GM21528 (cell line): ENCODE data around the gene DHRSX.
"Not testable (repeated sequence)": the region's sequence is repeated elsewhere in the genome, so short reads cannot be mapped to it uniquely, and the experiment has no call there.

Source experiments
- ATAC-seq: cut with Tn5 transposase; IDR thresholded peaks from one replicate; pipeline ENCODE4 v1.9.1; 2021; ENCODE audit warnings: mild to moderate bottlenecking, moderate library complexity; ENCODE audit not compliant: unreplicated experiment, low FRiP score

Gene DHRSX

DNA sequence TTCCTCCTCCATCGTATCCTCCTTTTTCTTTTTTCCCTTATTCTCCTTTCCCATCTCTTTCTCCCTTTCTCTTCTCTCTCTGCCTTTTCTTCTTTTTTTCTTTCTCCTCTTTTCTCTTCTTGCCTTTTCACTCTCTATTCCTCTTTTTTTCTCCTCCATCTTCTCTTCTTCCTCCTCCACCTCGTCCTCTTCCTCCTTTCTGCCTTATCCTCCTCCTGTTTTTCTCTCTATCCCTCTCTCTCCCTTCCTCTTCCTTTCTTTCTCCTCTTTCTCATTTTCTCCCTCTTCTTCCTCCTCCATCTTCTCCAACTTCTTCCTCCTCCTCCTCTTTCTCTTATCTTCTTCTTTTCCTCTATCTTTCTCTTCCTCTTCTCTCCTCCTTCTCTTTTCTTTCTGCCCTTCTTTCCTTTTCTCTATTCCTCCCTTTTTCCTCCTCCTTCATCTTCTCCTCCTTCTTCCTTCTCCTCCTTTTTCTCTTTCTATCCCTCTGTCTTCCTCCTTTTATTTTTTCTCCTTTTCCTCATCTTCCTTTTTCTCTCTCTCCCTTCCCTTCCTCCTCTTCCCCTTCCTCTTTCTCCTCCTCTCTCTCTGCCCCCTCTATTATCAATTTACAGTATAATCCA lies 269.1 kb downstream of the DHRSX start:
- no peak for ATAC-seq

DNA sequence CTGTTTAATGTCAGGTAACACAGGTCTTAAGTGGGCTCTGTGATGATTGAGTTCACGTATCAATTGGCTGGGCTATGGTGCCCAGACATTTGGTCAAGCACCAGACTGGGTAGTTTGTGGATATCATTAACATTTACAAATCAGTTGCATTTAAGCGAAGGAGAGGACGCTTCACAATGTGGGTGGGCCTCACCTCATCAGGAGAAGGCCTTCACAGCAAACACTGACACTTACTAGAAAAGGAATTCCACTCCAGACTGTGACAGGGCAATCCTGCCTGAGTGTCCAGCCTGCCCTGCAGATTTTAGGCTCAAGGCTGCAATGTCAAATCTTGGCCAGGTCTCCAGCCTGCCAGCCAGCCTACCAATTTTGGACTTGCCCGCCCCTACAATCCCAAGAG lies 270.3 kb downstream of the DHRSX start:
- no peak for ATAC-seq

DNA sequence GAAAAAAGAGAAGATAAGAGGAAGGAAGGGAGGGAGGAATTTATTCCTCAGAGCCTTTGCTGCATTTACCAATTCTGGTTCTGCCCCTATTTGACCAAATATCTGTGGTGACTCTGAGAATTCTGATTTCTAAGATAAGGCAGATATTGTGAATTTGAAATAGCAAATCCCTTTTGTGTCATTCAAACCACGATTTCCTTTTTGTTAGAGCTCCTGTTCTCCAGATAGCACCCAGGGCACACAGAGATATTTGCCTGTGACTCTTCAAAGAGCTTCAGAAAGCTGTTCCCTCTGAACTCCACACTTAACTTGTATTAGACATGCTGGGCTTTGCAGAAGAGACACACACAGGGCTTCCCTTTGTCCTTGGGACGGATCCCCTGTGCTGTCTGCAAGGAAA lies 272.2 kb downstream of the DHRSX start:
- no peak for ATAC-seq

DNA sequence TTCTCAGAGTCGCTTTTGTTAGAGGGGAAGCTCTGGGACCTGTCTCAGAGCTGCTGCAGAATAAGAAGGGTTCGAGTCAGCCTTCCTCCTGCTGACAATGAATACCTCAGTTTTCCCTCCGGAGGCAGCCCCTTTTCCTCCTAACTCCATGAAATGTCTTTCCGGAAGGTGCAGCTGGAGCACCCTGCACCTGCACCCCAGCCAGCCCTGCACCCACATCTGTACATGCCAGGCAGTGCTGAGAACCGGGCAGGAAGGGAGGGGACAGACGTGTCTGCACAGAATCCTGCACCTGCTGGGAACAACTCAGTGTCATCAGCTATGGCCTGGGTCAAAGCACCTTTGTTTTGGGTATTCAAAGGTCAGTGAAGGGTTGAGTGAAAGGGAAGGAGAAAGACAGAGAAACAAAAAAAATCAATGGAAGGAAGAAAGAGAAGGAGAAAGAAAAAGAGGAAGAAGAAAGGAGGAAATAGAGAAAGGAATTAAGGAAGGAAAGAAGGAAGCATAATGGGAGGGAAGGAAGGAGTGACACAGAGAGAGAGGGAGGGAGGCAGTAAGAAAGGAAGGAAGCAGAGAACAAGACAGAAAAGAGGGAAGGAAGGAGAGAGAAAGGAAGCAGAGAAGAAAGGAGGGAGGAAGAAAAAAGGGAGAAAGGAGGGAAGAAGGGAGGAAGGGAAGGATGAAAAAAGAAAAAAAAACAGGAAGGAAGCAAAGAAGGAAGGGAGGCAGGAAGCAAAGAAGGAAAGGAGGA lies 273.7 kb downstream of the DHRSX start:
- no peak for ATAC-seq

DNA sequence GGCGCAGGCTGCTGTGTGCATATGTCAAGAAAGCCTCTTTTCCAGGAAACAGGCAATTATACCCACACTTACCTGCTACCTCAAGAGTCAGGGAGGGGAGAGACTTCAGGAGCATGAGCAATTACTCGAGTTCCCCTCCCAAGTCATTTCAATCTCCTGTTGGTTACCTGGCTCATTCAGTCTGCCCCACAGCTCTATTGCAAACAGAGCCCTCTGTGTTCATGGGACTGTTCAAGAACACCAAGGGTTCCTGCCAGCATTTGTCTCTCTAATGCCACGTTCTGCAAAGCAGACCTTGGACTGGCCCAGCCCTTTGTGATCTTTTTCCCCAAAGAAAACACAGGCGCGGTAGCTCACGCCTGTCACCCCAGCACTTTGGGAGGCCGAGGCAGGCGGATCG lies 274.6 kb downstream of the DHRSX start:
- no peak for ATAC-seq

DNA sequence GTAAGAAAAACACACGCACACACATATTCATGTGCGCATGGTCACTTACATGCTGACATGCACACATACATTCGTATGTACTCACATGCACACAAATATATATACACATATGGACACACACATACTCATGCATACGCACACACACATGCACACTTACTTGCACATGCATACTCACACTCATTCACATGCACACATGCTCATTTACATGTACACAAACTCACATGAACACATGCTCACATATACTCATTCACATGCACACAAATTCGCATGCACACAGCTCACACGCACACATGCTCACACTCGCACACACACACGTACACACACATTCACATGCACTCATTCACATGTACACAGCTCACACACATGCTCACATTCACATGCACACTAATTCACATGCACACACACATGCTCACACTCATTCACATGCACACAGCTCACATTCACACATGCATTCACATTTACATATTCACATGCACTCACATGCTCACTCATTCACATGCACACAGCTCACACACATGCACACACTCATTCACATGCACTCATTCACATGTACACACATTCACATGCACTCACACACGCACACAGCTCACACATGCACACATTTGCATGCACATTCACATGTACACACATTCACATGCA lies 276.1 kb downstream of the DHRSX start:
- ATAC-seq = no peak

DNA sequence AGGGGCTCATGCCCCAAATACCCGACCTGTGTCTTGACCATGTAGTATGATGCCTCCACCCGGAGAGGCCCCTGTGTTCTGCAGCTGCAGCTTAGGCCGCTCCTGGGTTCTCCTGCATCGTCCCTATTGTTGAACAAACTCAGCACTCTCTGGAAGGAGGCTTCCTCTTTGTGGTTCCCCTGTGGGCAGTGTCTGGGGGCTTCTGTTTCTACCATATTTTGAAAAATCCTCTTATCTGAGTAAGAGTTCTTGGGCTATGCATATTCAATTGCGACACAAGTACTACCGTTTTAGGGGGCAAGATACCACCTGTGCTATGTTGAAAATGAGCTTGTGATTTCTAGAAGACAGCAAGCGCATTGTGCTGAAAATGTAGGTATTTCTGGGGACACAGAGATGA lies 276.6 kb downstream of the DHRSX start:
- no peak for ATAC-seq

DNA sequence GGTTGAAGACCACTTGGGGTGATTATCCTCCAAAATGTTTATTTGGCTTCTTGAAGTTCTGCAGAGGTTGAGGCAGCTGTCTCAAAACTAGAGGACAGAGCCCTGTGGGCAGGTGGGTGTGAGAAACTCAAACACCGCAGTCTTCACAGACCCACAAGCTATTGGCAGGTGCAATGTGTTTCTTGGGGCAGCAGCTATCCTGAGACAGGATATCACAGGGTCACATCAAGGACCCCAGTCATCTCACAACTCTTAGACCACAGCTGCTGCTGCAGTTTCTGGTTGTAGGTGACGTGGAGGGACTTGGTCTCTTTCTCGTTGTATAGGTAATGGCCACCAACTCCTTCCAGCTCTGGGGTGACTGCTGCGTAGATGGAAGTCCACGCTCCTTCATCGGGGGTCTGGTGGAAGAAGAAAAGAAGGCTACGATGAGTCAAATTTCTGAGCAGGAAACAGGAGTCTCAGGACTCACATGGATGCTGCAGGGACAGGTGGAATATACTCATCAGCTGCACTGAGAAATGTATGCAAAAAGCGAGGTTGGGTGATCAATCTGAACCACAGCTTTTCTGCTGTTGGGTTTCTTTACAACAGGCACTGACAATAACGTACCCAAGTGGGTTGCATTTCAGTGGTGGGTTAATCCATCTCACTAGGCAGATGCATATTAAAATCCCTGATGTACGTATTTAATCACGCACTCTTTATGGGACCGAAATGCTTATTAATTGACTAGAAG lies 279.8 kb downstream of the DHRSX start:
- no peak for ATAC-seq

DNA sequence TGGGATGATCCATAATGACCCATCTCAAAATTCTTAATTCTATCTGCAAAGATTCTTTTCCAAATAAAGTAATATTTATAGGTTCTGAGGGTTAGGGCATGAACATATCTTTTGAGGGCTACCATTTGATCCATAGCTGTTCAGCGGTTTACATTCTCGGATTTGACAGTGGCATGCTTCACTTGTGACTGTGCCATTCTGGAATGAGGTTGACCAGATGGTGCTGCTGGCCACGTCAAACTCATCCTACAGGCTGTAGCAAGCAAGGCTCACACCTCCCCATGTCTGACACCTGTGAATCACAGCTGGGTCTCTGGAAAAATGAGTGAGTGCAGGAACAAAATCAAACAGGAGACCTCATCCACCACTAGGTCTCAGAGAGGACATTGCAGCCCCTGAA lies 280.5 kb downstream of the DHRSX start:
- ATAC-seq = no peak

DNA sequence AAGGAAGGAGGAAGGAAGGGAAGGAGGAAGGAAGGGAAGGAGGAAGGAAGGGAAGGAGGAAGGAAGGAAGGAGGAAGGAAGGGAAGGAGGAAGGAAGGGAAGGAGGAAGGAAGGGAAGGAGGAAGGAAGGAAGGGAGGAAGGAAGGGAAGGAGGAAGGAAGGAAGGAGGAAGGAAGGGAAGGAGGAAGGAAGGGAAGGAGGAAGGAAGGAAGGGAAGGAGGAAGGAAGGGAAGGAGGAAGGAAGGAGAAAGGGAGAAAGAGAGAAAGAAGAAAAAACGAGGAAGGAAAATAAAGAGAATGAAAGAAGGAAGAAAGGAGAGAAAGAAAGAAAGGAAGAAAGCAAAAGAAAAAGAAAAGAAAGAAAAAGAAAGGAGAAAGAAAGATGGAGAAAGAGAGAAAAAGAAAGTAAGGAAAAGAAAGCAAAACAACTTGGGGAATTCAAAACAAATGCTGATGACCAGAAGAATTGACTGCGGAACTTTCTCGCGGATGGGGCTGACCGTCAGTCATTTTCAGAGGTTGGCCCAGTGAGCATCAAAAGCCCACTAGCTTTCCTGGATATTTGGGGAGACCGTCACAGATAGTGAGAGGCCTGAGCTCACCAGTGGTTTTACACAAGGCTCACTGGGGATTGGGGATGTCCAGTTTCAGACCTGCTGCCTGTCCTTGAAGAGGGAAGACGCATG lies 286.5 kb downstream of the DHRSX start:
- ATAC-seq = not testable (repeated sequence)

DNA sequence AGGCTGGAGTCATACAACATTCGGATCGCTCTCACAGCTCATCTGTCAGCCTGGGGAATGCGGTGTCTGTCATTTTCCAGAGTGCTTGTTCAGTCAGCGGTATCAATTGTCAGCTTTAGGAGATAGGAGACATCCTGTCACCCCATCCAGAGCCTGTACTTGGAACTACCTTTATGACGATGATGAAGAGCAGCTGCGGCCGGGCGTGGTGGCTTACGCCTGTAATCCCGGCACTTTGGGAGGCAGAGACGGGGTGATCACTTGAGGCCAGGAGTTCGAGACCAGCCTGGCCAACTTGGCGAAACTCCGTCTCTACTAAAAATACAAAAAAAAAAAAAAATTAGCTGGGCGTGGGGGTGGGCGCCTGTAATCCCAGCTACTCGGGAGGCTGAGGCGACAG lies 289.1 kb downstream of the DHRSX start:
- not testable (repeated sequence) for ATAC-seq

DNA sequence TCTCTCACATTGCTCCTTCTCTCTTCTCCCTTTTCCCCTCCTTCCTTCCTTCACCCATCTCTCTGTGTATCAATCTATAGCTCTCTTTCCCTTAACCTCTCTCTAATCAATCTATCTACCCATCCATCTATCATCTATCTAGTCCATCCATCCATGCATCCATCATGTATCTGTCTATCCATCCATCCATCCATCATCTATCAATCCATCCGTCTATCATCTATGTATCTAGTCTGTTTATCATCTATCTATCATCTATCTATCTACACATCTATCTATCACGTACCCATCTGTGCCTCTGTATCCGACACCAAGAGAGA lies 307.5 kb downstream of the DHRSX start:
- ATAC-seq = no peak

DNA sequence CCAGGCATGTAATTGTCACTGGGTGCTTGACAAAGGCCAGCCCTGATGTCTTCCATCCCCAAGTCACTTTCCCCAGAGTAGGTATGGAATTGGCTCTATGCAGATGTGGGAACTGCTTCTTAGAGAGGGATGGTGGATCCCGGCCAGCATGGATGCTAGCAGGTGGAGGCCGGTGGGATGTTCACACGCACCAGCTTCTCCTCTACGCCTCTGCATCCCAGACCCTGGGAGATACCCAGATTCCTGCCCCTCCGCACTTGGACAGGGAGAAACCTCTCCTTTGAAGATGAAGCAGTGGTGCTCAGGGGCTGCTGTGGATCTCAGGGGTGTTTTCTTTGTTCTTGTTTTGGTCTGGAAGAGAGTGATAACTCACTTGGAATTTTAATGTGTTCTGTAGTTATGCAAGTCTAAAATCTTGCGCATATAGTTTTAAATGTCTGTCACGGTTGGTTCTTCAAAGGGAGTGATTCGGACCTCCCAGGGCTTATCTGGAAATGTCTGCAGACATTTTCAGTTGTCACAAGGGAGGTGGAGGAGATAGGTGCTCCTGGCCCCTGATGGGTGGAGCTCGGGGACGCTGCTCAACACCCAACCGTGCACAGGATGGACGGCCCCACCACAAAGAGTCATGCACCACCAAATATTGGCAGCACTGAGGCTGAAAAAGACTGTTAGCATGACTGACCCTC lies 308.0 kb downstream of the DHRSX start:
- ATAC-seq = no peak

DNA sequence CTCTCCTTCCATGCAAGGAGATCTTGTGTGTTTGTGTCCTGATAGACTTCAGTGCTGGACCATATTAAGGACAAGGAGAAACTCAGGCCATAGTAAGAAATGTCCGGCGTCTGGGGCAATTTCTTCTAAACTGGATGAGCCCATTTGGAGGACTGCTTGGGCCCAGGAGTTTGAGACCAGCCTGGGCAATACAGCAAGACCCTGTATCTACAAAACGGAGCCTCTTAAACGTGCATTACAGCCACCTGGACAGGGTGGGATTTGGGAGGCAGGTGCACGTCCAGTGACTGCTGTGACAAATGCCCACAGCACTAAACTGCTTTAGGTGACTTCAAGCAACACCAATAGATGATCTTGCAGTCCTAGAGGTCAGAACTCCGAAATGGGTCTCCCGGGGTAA lies 311.9 kb downstream of the DHRSX start:
- ATAC-seq = no peak

DNA sequence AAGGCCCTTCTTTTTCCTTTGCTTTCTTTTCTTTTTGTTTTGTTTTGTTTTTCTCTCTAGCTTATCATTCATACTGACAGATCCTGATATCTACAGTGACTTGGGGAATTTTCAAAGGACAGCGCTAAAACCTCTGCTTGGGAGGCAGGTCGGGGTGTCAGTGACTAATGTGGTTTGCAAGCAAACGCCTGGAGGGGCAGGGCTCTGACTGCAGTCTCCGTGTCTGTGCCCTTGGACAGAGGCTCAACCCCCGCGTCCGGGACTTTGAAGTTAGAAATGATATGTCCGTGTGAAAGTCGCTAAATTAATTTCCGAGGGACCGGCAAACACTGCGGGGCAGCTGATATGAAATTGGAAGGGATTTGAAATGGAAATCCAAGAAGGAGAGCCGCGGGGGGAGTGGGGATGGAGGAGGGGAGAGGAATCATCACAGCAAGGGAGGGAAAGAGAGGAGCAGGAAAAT lies 312.4 kb downstream of the DHRSX start:
- ATAC-seq = no peak

DNA sequence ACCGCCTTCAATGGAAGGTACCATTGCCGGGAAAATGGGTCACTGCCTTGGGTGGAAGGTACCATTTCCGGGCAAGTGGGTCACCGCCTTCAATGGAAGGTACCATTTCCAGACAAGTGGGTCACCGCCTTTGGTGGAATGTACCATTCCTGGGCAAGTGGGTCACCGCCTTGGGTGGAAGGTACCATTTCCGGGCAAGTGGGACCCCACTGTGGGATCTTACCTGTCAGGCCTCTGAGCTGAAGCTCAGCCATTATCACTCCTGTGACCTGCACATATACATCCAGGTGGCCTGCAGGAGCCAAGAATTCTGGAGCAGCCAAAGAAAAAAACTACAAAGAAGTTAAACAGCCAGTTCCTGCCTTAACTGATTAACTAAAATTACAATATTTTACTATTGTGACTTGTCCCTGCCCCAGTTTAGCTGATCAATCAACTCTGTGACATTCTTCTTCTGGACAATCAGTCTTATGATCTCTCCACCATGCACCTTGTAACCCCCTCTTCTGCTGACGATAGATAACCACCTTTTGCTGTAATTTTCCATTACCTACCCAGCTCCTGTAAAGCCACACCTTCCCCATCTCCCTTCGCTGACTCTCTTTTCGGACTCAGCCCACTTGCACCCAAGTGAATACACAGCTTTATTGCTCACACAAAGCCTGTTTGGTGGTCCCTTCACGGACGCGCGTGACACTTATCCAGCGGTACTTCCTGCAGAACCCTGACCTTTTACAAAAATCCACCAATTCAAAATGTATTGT lies 313.2 kb downstream of the DHRSX start:
- ATAC-seq = no peak

DNA sequence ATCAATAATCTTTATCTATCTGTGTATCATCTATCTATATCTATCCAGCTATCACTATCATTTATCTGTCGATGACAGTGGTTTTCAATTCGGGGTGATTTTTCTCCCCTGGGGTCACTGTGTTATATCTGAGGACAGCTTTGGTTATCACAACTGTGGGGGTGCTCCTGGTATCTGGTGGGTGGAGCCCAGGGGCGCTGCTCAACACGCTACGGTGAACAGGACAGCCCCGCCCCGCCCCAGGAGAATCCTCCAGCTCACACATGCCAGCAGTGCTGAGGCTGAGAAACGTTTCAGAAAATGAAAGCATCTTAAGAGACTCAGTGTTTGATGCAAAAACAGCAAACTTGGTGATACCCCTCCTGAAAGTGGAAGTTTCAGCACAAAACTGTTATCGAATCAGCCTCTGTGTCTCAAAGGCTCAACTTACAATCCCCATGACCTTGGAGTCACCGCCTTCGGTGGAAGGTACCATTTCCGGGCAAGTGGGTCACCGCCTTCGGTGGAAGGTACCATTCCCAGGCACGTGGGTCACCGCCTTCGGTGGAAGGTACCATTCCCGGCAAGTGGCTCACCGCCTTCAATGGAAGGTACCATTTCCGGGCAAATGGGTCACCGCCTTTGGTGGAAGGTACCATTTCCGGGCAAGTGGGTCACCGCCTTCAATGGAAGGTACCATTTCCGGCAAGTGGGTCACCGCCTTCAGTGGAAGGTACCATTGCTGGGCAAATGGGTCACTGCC lies 315.3 kb downstream of the DHRSX start:
- no peak for ATAC-seq

DNA sequence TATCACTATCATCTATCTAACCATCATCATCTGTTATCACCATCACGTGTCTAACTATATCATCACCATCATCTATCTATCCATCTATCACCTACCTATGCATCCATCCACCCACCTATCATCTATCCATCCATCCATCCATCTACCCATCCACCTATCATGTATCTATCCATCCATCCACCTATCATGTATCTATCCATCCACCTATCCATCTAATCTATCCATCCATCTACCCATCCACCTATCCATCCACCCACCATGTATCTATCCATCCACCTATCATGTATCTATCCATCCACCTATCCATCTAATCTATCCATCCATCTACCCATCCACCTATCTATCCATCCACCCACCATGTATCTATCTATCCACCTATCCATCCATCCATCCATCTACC lies 316.7 kb downstream of the DHRSX start:
- ATAC-seq = no peak
